GM10266 (cell line): Measurements from ENCODE around the gene FAM25A.
"Not testable (repeated sequence)": the region's sequence is repeated elsewhere in the genome, so short reads cannot be mapped to it uniquely, and the experiment has no call there.

Experiments
- DNase-seq: peaks from one replicate; pipeline ENCODE4 v3.0.0; 2012; ENCODE audit errors: extremely low spot score
- TF ChIP-seq, protein P1 (sequence below): IDR thresholded peaks from 2 replicates; pipeline ENCODE4 v1.5.1; 2012; ENCODE audit warnings: mild to moderate bottlenecking, low read depth; ENCODE audit not compliant: control insufficient read depth, insufficient read depth; ENCODE audit errors: missing control alignments

The FAM25A gene

DNA sequence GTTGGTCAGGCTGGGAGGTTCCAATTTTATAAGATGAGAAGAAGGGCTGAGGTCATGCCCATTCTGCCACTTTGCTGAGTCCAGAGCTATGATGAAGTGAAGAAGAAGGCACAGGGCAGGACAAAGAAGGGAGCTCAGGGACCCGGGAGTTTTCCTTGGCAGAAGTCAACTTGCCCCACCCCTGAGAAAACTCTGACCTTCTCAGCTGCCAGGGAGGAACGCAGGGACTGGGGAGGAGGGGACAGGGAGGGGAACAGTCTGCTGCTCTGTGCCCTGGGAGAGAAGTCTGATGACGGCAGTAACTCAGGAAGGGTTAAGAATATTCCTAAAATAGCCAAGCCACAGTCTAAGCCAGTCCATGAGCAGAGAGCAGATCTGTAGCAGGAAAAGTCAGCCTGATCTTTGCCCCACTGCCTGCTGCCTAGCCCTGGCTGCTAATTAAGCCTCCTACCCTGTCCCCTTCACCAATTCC is 40.1 kb upstream of the FAM25A start:
- TF ChIP-seq, protein P1, sequence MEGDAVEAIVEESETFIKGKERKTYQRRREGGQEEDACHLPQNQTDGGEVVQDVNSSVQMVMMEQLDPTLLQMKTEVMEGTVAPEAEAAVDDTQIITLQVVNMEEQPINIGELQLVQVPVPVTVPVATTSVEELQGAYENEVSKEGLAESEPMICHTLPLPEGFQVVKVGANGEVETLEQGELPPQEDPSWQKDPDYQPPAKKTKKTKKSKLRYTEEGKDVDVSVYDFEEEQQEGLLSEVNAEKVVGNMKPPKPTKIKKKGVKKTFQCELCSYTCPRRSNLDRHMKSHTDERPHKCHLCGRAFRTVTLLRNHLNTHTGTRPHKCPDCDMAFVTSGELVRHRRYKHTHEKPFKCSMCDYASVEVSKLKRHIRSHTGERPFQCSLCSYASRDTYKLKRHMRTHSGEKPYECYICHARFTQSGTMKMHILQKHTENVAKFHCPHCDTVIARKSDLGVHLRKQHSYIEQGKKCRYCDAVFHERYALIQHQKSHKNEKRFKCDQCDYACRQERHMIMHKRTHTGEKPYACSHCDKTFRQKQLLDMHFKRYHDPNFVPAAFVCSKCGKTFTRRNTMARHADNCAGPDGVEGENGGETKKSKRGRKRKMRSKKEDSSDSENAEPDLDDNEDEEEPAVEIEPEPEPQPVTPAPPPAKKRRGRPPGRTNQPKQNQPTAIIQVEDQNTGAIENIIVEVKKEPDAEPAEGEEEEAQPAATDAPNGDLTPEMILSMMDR = no peak
- no peak for DNase-seq

DNA sequence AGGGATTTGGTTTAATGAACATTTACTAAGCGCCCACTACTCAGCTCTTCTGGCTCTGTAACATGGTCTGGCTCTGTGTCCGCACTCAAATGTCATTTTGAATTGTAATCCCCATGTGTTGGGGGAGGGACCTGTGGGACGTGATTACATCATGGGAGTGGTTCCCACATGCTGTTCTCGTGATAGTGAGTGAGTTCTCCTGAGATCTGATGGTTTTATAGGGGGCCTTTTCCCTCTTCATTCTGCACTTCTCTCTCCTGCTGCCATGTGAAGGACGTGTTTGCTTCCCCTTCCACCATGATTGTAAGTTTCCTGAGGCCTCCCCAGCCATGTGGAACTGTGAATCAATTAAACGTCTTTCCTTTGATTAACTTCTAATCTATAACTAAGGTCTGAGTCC is 39.1 kb upstream of the FAM25A start:
- DNase-seq = not testable (repeated sequence)

DNA sequence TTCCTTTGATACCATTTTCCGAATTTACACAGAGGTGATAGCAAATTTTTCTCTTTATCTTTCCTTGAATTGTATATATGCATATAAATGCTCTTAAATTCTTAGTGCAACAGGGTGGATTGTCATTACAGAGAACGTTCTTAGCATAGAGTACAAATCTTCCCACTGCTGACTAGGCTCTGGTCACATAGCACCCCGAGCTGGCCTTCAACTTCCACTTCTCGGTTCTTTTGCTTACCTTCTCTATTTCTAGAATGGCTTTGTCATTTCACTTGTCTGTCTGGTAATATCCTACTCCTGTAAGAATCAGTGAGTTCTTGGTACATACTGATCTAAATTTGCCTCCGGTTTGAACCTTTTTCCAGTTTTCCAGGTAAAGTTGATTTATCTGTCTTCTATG is 38.4 kb upstream of the FAM25A start:
- TF ChIP-seq, protein P1 = no peak
- DNase-seq = no peak

DNA sequence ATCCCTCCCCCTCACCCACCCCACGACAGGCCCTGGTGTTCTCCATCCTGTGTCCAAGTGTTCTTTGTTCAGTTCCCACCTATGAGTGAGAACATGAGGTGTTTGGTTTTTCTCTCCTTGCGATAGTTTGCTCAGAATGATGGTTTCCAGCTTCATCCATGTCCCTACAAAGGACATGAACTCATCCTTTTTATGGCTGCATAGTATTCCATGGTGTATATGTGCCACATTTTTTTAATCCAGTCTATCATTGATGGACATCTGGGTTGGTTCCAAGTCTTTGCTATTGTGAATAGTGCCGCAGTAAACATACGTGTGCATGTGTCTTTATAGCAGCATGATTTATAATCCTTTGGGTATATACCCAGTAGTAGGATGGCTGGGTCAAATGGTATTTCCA is 35.6 kb upstream of the FAM25A start:
- DNase-seq = not testable (repeated sequence)

DNA sequence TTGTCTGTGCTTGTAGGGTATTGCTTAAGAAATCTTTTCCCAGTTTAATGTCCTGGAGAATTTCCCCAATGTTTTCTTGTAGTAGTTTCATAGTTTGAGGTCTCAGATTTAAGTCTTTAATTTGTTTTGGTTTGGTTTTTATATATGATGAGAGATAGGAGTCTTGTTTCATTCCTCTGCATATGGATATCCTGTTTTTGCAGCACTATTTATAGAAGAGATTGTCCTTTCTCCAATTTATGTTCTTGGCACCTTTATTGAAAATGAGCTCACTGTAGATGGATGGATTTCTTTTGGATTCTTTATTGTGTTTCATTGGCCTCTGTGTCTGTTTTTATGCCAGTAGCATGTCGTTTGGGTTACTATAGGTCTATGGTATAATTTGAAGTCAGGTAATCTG is 31.6 kb upstream of the FAM25A start:
- TF ChIP-seq, protein P1 = no peak
- no peak for DNase-seq

DNA sequence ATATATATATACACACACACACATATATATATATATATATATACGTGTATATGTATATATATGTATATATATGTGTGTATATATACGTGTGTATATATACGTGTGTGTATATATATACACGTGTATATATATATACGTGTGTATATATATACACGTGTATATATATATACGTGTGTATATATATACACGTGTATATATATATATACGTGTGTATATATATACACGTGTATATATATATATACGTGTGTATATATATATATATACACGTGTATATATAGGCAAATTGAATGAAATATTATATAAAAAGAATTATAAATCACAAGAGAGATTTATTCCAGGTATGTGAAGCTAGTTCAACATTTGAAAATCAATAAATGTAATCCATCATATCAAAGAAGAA is 28.7 kb upstream of the FAM25A start:
- not testable (repeated sequence) for DNase-seq

DNA sequence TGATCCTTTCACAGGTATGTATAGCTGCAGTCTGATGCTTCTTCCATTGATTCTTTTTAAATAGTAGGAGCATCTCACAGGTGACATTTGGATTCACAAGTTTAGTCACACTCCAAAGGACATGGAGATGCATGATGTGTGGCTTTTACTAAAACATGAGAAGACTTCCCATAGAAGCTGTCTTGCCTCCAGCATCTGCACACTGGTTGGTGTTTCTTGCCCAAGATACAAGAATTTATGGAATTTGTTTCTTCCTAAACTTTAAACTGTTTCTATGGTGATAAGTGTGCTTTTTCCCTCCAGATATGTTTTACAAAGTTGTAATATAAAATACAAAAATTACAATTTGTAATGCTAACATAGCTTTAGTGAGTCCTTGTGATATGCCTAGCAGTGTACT is 27.6 kb upstream of the FAM25A start:
- TF ChIP-seq, protein P1 = no peak
- DNase-seq = no peak

DNA sequence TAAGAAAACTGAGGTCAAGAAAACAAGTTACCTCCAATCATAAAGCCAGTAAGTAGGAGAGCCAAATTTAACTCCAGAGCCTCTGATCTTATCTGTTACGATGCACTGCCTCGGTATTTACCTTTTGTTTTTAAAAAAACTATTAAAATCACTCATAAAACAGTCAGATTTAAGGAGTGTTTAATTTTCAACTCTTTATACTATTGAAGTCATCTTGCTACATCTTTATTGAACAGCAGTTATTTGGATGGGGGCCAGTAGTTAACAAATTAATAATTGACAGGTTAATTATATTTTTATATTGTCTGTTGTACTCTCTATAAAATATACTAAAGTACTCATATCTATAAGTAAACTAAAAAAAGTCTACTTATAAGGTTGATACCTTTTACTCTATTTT is 27.2 kb upstream of the FAM25A start:
- TF ChIP-seq, protein P1 = no peak
- DNase-seq = no peak

DNA sequence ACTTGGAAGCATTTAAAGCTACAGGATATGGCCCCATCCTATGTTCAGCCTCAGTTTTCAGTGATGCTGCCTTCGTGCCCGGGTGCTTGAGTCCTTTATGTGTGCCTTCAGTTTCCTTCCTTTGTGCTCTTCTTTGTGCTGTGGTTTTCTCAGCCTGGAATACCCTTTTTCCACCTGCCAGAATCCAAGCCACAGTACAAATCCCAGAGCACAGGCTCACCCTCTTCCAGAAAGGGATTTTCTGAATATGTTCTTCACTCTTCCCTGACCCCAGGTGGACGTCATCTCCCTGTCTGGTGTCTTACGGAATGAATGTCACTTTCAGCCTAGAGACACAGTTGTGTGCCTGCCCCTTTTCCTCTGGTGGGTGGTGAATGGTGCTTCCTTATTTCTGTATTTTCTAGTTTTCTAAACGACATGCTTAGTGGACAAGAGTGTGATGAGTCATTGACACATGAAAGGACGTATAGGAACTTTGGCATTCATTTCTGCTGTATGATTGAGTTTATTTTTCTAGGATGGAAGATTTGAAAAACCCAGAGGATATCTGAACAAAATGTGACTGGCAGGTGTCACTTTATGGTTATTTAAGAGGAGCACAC is 20.2 kb upstream of the FAM25A start:
- not testable (repeated sequence) for DNase-seq

DNA sequence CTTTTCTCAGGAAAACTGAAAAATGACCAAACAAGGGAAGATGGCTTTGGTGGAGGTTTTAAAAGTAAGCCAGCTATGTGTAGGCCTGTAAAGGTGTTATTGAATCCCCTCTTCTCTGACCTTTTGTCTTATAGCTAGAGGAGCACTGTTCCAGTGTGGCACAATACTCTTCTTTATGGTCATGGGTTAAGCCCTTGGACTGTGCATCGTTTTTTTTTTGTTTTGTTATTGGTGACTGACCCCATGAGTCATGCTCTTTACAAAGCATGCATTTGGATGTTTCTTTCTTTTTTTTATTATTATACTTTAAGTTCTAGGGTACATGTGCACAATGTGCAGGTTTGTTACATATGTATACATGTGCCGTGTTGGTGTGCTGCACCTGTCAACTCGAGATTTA is 19.6 kb upstream of the FAM25A start:
- TF ChIP-seq, protein P1 = no peak
- no peak for DNase-seq

DNA sequence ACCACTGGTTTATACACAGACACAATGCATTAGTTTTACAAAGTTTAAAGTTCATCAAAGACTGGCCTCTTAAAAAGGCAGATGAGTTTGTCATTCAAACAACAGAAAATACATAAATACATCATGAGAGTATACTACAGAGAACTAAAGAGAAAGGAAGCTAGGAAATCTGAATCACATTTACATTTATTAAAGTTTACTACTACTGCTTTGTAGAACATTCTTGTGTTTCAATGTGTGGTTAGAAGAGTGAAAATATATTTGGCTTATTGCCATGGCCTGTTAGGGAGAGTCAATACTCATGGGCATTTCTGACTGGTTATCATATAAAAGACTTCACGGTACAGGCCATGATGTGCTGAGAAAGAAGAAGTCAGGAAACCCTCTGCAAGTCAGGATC is 13.0 kb upstream of the FAM25A start:
- DNase-seq = not testable (repeated sequence)

DNA sequence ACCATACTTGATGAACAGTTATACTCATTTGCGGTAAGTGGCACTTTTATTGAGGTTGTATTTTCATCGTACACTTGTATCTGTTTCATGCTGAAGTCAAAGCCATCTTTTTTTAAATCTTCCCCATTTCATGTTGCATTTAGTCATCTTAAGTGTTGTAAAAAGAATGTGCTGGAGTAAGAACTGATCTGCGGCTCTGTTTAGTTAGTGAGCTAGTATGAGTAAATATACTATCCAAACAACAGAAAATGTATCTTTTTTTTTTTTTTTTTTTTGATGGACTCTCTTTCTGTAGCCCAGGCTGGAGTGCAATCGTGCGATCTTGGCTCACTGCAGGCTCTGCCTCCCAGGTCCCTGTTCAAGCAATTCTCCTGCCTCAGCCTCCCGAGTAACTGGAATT is 12.4 kb upstream of the FAM25A start:
- DNase-seq = not testable (repeated sequence)

DNA sequence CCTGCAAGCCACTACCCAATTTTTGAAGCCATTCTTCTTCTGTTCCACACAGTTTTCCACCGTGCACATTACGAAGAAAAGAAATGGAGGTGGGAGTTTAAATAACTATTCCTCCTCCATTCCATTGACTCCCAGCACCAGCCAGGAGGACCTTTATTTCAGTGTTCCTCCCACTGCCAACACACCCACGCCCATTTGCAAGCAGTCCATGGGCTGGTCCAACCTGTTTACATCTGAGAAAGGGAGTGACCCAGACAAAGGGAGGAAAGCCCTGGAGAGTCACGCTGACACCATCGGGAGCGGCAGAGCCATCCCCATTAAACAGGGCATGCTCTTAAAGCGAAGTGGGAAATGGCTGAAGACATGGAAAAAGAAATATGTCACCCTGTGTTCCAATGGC is 11.8 kb upstream of the FAM25A start:
- DNase-seq = not testable (repeated sequence)
